HepG2 (cell line): Measurements from ENCODE around the gene RUSF1. TPM values are rescaled to one million over a fixed set of nuclear protein-coding genes. Genes with fewer than 3 reads are reported as not detected.

Experiments used
- ARNTL ChIP-seq: sonication (generic); formaldehyde crosslinking; IDR thresholded peaks from 2 replicates; pipeline ENCODE4 v1.4.0; 2020; ENCODE audit warnings: mild to moderate bottlenecking, missing genetic modification reagents
- CENPBD1 ChIP-seq: sonication (generic); formaldehyde crosslinking; IDR thresholded peaks from 2 replicates; pipeline ENCODE4 v1.8.0; 2022; ENCODE audit warnings: missing genetic modification reagents, low read depth, mild to moderate bottlenecking, borderline replicate concordance
- HBP1 ChIP-seq: IDR thresholded peaks from 2 replicates; pipeline ENCODE4 v1.6.1; 2016; ENCODE audit warnings: low read depth, control low read depth
- IKZF5 ChIP-seq: IDR thresholded peaks from 2 replicates; pipeline ENCODE4 v1.6.1; 2018; ENCODE audit warnings: missing genetic modification reagents, mild to moderate bottlenecking, missing compliant biosample characterization
- TFDP1 ChIP-seq: IDR thresholded peaks from 2 replicates; pipeline ENCODE4 v1.6.1; 2016; ENCODE audit warnings: missing compliant biosample characterization, missing genetic modification reagents, borderline replicate concordance
- ZBTB20 ChIP-seq: sonication (generic); formaldehyde crosslinking; IDR thresholded peaks from 2 replicates; pipeline ENCODE4 v1.8.1; 2023; ENCODE audit warnings: missing genetic modification reagents, low read depth, mild to moderate bottlenecking, borderline replicate concordance
- ZBTB7B ChIP-seq: sonication (generic); formaldehyde crosslinking; IDR thresholded peaks from 2 replicates; pipeline ENCODE4 v1.4.0; 2020; ENCODE audit warnings: missing genetic modification reagents
- ZC3H13 ChIP-seq: sonication (generic); formaldehyde crosslinking; IDR thresholded peaks from 2 replicates; pipeline ENCODE4 v1.8.1; 2023; ENCODE audit warnings: mild to moderate bottlenecking, missing genetic modification reagents, moderate library complexity
- ZNF142 ChIP-seq: sonication (generic); formaldehyde crosslinking; IDR thresholded peaks from 2 replicates; pipeline ENCODE4 v1.4.0; 2020; ENCODE audit warnings: missing genetic modification reagents
- ZNF230 ChIP-seq: sonication (generic); formaldehyde crosslinking; IDR thresholded peaks from 2 replicates; pipeline ENCODE4 v1.4.0; 2020; ENCODE audit warnings: mild to moderate bottlenecking, missing genetic modification reagents
- ZNF597 ChIP-seq: sonication (generic); formaldehyde crosslinking; IDR thresholded peaks from 2 replicates; pipeline ENCODE4 v1.5.0; 2020; ENCODE audit warnings: missing genetic modification reagents
- ZXDC ChIP-seq: sonication (generic); formaldehyde crosslinking; IDR thresholded peaks from 2 replicates; pipeline ENCODE4 v1.5.0; 2020; ENCODE audit warnings: mild to moderate bottlenecking, missing genetic modification reagents
- polyA plus RNA-seq, 8 experiments: library from polyadenylated mRNA; depleted of rRNA in 3 of 8; stranded (reverse) in 7 of 8; unstranded in 1 of 8; fragments of >200 nt; fragmentation: Illumina TruSeq in 4 of 8; extraction: Trizol in 4 of 8; gene quantifications; 2 replicates each; pipeline versions ENCODE4 v1.2.1 to v1.2.3, GENCODE V29; 2011 to 2016; ENCODE audit warnings: low read depth in 4 of 8, missing spikeins in 1 of 8, mixed read lengths in 1 of 8; ENCODE audit not compliant: insufficient read depth in 1 of 8
- total RNA-seq, 5 experiments: library from RNA; depleted of rRNA; stranded (reverse); fragments of >200 nt; fragmentation: Illumina TruSeq; extraction: Trizol; gene quantifications; 2 replicates each; pipeline ENCODE4 v1.2.3, GENCODE V29; 2016; ENCODE audit warnings: low read depth in 1 of 5

The RUSF1 gene
- total and polyA plus RNA-seq, 2 of the 13 experiments (the other 11 are each of a cell fraction or from before 2014, with no cell fraction given), result 40.8 to 50.2 TPM

- TF ChIP-seq HBP1 (CRISPR knock-in tag), result no peak
- TF ChIP-seq CENPBD1 (CRISPR knock-in tag), result no peak
- peak; percentile 68; the same call in 1 of the 2 replicates for TF ChIP-seq TFDP1 (CRISPR knock-in tag)
- 0 out of 2 replicates have a peak, but pooled peaks have one; percentile 67 for TF ChIP-seq ZBTB20 (CRISPR knock-in tag)
- peak; percentile 69; the same call in 1 of the 2 replicates for TF ChIP-seq ZNF142 (CRISPR knock-in tag)
- no peak for TF ChIP-seq ZNF597 (CRISPR knock-in tag)
- no peak for TF ChIP-seq ARNTL (CRISPR knock-in tag)
- no peak for TF ChIP-seq ZXDC
- TF ChIP-seq IKZF5, result peak; percentile 56; the same call in 1 of the 2 replicates
- peak; percentile 49 for TF ChIP-seq ZNF230 (CRISPR knock-in tag)
- TF ChIP-seq ZBTB7B (CRISPR knock-in tag), result no peak
- TF ChIP-seq ZC3H13 (CRISPR knock-in tag), result 0 out of 2 replicates have a peak, but pooled peaks have one; percentile 55
Measured at GRCh38 chr16:31484491-31485171, 23.6 kb downstream of the RUSF1 start (continued).
